Upper lobe of right lung (tissue), 1 donor: ENCODE data around the gene MED25. TPM values are rescaled to one million over a fixed set of nuclear protein-coding genes. Genes with fewer than 3 reads are reported as not detected.
A peak's percentile ranks its signal among the peaks of the same experiment; 100 is the strongest.

ENCODE experiments used
- ATAC-seq: fragments of 200-7000 bp; cut with Tn5 transposase; one replicate; pipeline ENCODE4 v1.9.1; 2020; ENCODE audit warnings: mild to moderate bottlenecking, moderate library complexity
- DNase-seq: peaks from one replicate; pipeline ENCODE4 v3.0.0-alpha.2; 2020
- H3K27ac ChIP-seq: fragments of 200-600 bp; one replicate; pipeline ENCODE4 v1.8.0; 2022
- H3K27me3 ChIP-seq: fragments of 200-600 bp; one replicate; pipeline ENCODE4 v1.8.0; 2022; ENCODE audit warnings: mild to moderate bottlenecking
- H3K36me3 ChIP-seq: fragments of 200-600 bp; one replicate; pipeline ENCODE4 v1.8.0; 2022
- H3K4me1 ChIP-seq: fragments of 200-600 bp; one replicate; pipeline ENCODE4 v1.8.0; 2022
- H3K4me3 ChIP-seq: fragments of 200-600 bp; one replicate; pipeline ENCODE4 v1.8.0; 2022; ENCODE audit warnings: mild to moderate bottlenecking
- H3K9me3 ChIP-seq: fragments of 200-600 bp; one replicate; pipeline ENCODE4 v1.8.0; 2022
- intact Hi-C: fragments of 100-400 bp; cut with DNase I; formaldehyde crosslinking; loops from one replicate; pipeline ENCODE4 v1.11.0; 2022
- total RNA-seq: library from RNA; stranded (reverse); fragmentation: NEBNext Ultra II Directional; extraction: Animal tissue kit (Norgen Biotek cat#: 25700); gene quantifications from one replicate; pipeline ENCODE4 v1.2.1, GENCODE V29; 2021
- TF ChIP-seq, protein P1 (sequence below): fragments of 200-600 bp; IDR thresholded peaks from one replicate; pipeline ENCODE4 v1.8.0; 2022; ENCODE audit warnings: antibody characterized with exemption
- donor health status: DM: no; HTN: yes; CAD: no; lungs with severe emphysema.

MED25 gene
- total RNA-seq, 1 donor from 2014 or later, result 45.9 TPM

DNA sequence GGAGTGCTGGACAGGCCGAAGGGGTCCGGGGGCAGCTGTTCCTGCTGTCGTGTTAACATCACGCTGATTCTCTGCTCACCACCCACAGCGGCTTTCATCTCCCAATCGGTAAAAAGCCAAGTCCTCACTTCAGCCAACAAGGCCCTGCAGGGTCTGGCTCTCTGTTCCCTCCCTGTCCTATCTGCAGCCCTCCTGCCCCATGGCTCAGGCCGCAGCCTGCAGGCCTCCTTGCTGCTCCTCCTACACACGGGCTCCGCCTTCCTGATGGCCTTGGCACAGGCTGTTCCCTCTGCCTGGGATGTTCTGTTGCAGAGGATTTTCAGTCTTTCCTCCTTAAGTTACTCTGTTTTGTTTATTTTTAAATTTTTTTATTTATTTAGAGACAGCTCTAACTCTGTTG lies 27.2 kb upstream of the MED25 start:
- Histone ChIP-seq H3K9me3 (no peaks in the 10 kb centered on the region), H3K27me3 (no peaks in the 10 kb centered on the region), H3K4me1 (no peaks in the 10 kb centered on the region), H3K4me3 (no peak overlapping the region), H3K36me3 (peaks cover 75% of the 10 kb centered on the region), H3K27ac (no peak overlapping the region)
- ATAC-seq (peak; percentile 41), DNase-seq (no peak)
- TF ChIP-seq, protein P1, sequence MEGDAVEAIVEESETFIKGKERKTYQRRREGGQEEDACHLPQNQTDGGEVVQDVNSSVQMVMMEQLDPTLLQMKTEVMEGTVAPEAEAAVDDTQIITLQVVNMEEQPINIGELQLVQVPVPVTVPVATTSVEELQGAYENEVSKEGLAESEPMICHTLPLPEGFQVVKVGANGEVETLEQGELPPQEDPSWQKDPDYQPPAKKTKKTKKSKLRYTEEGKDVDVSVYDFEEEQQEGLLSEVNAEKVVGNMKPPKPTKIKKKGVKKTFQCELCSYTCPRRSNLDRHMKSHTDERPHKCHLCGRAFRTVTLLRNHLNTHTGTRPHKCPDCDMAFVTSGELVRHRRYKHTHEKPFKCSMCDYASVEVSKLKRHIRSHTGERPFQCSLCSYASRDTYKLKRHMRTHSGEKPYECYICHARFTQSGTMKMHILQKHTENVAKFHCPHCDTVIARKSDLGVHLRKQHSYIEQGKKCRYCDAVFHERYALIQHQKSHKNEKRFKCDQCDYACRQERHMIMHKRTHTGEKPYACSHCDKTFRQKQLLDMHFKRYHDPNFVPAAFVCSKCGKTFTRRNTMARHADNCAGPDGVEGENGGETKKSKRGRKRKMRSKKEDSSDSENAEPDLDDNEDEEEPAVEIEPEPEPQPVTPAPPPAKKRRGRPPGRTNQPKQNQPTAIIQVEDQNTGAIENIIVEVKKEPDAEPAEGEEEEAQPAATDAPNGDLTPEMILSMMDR, result no peak
- intact Hi-C loops, result no loop called here

DNA sequence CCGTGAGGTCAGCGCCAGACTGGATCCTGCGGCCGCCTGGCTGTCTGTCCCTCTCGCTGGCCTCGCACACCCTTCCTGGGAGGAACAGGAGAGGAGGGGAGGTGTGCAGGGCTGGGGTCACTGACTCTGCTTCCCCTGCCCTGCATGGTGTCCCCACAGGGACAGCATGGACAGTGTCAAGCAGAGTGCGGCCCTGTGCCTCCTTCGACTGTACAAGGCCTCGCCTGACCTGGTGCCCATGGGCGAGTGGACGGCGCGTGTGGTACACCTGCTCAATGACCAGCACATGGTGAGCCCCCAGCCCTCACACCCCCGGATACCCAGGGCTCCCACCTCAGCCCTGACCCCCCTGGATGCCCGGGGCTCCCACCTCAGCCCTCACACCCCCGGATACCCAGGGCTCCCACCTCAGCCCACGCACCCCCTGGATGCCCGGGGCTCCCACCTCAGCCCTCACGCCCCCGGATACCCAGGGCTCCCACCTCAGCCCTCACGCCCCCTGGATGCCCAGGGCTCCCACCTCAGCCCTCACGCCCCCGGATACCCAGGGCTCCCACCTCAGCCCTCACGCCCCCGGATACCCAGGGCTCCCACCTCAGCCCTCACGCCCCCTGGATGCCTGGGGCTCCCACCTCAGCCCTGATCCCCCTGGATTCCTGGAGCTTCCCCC lies 26.2 kb upstream of the MED25 start:
- Histone ChIP-seq H3K4me1 (no peaks in the 10 kb centered on the region), H3K27me3 (no peaks in the 10 kb centered on the region), H3K36me3 (peaks cover 82% of the 10 kb centered on the region), H3K9me3 (no peaks in the 10 kb centered on the region), H3K4me3 (no peak overlapping the region), H3K27ac (no peak overlapping the region)
- intact Hi-C loops, result no loop called here
- no peak for DNase-seq
- TF ChIP-seq, protein P1, result no peak
- no peak for ATAC-seq

DNA sequence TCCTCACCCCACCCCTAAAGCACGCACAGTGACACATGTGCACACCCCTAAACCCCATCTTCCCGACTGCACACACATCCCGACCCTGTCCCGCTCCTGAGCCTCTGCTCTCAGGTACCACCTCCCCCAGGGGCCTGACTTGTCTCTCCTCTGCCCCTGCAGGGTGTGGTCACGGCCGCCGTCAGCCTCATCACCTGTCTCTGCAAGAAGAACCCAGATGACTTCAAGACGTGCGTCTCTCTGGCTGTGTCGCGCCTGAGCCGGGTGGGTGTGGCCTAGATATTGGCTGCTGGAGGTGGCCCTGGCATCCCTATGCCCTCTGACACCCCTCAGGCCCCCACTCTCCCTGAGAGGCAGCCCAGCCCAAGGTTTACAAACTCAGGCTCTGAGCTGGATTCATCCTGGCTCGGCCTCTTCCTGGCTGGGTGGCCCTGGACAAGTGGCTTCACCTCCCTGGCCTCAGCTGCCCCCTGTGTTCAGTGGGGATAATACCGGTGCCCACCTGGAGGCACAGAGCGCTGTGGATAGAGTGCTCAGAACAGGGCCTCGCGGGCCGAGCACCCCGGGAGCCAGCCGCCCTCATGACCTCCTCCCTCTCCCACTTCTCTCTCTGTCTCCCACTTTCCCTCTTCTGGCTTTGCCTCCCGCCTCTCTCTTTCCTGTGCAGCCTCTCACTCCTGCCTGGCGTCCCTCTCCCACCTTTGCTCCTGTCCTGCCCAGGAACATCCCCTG lies 25.1 kb upstream of the MED25 start:
- intact Hi-C loops, result no loop called here
- no peak overlapping the region for H3K27ac ChIP-seq
- ATAC-seq, result no peak
- no peaks in the 10 kb centered on the region for H3K27me3 ChIP-seq
- H3K36me3 ChIP-seq, result peaks cover 81% of the 10 kb centered on the region
- DNase-seq, result no peak
- TF ChIP-seq, protein P1, result no peak
- no peaks in the 10 kb centered on the region for H3K4me1 ChIP-seq
- H3K4me3 ChIP-seq, result no peak overlapping the region
- no peaks in the 10 kb centered on the region for H3K9me3 ChIP-seq

DNA sequence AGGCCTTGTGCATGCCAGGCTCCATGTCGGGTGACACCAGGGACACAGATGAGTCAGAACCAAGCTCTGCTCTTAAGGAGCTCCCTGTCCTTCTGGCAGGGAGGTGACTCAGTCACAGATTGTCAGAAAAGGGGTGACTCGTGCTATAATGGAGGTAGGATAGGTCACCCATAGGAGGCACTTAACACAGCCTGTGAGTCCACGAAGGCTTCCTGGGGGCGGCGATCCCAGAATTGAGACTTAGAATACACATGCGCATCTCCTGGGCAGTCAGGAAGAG lies 24.6 kb upstream of the MED25 start:
- TF ChIP-seq, protein P1, result no peak
- no peak overlapping the region for H3K4me3 ChIP-seq
- H3K9me3 ChIP-seq, result no peaks in the 10 kb centered on the region
- ATAC-seq, result no peak
- peaks cover 82% of the 10 kb centered on the region for H3K36me3 ChIP-seq
- H3K27ac ChIP-seq, result no peak overlapping the region
- intact Hi-C loops, result no loop called here
- DNase-seq, result no peak
- H3K27me3 ChIP-seq, result no peaks in the 10 kb centered on the region
- no peaks in the 10 kb centered on the region for H3K4me1 ChIP-seq

DNA sequence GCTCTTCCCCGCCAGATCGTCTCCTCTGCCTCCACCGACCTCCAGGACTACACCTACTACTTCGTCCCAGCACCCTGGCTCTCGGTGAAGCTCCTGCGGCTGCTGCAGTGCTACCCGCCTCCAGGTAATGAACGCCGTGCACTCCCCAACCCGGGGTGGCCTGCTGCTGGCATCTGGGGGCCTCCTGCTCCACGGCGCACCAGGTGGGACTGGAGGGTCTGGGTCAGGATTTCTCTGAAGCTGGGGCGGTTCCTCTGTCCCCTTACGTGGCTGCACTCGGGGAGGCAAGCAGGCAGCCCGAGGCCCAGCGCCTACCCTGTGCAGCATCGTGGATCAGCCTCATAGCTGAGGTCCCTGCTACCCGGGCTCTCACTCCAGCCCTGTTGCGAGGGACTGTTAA lies 22.5 kb upstream of the MED25 start:
- TF ChIP-seq, protein P1, result no peak
- Histone ChIP-seq H3K27ac (no peak overlapping the region), H3K27me3 (no peaks in the 10 kb centered on the region), H3K36me3 (peaks cover 91% of the 10 kb centered on the region), H3K4me3 (no peak overlapping the region), H3K9me3 (no peaks in the 10 kb centered on the region), H3K4me1 (no peaks in the 10 kb centered on the region)
- DNase-seq (no peak), ATAC-seq (no peak)
- intact Hi-C loops, result no loop called here
